HCT116 (cell line): ENCODE data around the gene SLC4A7. TPM values are rescaled to one million over a fixed set of nuclear protein-coding genes. Genes with fewer than 3 reads are reported as not detected.
A peak's percentile ranks its signal among the peaks of the same experiment; 100 is the strongest.

Experiments
- ATAC-seq: fragments of 200-7000 bp; cut with Tn5 transposase; 2 replicates; pipeline ENCODE4 v1.9.1; 2020; ENCODE audit warnings: mild to moderate bottlenecking, moderate library complexity
- BruUV-seq: library from RNA; stranded (reverse); fragments of 400-500 nt; replicated peaks from 2 replicates; lab custom pipeline; 2021; lab: Mats Ljungman, UMichigan
- CTCF ChIA-PET: fragments of 300-600 bp; sonication (Branson Sonifier 250); formaldehyde crosslinking; loops from one replicate; lab custom pipeline; 2021; ENCODE audit warnings: antibody characterized with exemption; lab: Charles Lee
- POLR2A ChIA-PET: fragments of 300-600, 350-600 bp; sonication (Branson Sonifier 250); formaldehyde crosslinking; loops from one replicate; lab custom pipeline; 2021; ENCODE audit warnings: antibody characterized with exemption; lab: Charles Lee
- RAD21 ChIA-PET, 2 experiments: fragments of 300-600 bp; sonication (Branson Sonifier 250); formaldehyde crosslinking; loops; one replicate each; lab custom pipeline; 2023; ENCODE audit warnings: low total read pairs in 2 of 2; ENCODE audit not compliant: uncharacterized antibody in 2 of 2, unreplicated experiment in 2 of 2, low non-redundant PET in 1 of 2; lab: Charles Lee
- DNase-seq: peaks from one replicate; pipeline ENCODE4 v3.0.0-alpha.2; 2010; ENCODE audit warnings: low read depth, low spot score
- H2AFZ ChIP-seq: fragments of 200-600 bp; shearing (Covaris generic), sonication (generic); 2 replicates; pipeline ENCODE4 v1.6.1; 2017; ENCODE audit warnings: low read depth, mixed run types, mixed read lengths, antibody characterized with exemption, low read length; ENCODE audit not compliant: poor library complexity, severe bottlenecking
- H3K27ac ChIP-seq: 2 replicates; pipeline ENCODE4 v1.5.1; 2012; ENCODE audit warnings: low read depth, low read length
- H3K27me3 ChIP-seq: fragments of 200-600 bp; sonication (generic); 2 replicates; pipeline ENCODE4 v1.6.1; 2016; ENCODE audit warnings: mixed run types, low read length, mixed read lengths; ENCODE audit not compliant: insufficient read depth
- H3K36me3 ChIP-seq, 2 experiments: fragments of 200-500 bp in 1 of 2; fragments of 200-600 bp in 1 of 2; sonication (Bioruptor generic) in 1 of 2; sonication (generic) in 1 of 2; 2 replicates each; pipeline versions ENCODE4 v1.5.1 to v1.6.1; 2014 to 2016; ENCODE audit warnings: low read length in 2 of 2, inconsistent platforms in 1 of 2, mixed read lengths in 1 of 2, mixed run types in 1 of 2; ENCODE audit not compliant: insufficient read depth in 2 of 2, control insufficient read depth in 1 of 2
- H3K4me1 ChIP-seq, 2 experiments: fragments of 200-600 bp in 1 of 2; sonication (generic) in 1 of 2; 2 replicates each; pipeline versions ENCODE4 v1.5.1 to v1.6.1; 2012 to 2017; ENCODE audit warnings: low read length in 2 of 2, inconsistent platforms in 1 of 2, mild to moderate bottlenecking in 1 of 2, mixed read lengths in 1 of 2, mixed run types in 1 of 2, moderate library complexity in 1 of 2; ENCODE audit not compliant: insufficient read depth in 2 of 2, control insufficient read depth in 1 of 2
- H3K4me2 ChIP-seq: fragments of 200-600 bp; sonication (generic); 2 replicates; pipeline ENCODE4 v1.6.1; 2017; ENCODE audit warnings: mixed run types, low read length, mixed read lengths
- H3K4me3 ChIP-seq, 2 experiments: fragments of 200-600 bp in 1 of 2; sonication (generic) in 1 of 2; replicated peaks in 1 of 2; 2 replicates each; pipeline ENCODE4 v1.5.1; 2011 to 2016; ENCODE audit warnings: low read length in 2 of 2, control low read depth in 1 of 2, low read depth in 1 of 2, mild to moderate bottlenecking in 1 of 2, mixed read lengths in 1 of 2, mixed run types in 1 of 2
- H3K79me2 ChIP-seq: fragments of 200-600 bp; sonication (generic); 2 replicates; pipeline ENCODE4 v1.6.1; 2017; ENCODE audit warnings: mild to moderate bottlenecking, mixed run types, low read length, moderate library complexity, mixed read lengths; ENCODE audit not compliant: insufficient read depth
- H3K9ac ChIP-seq: fragments of 200-600 bp; sonication (generic); 2 replicates; pipeline ENCODE4 v1.6.1; 2016; ENCODE audit warnings: low read length, mixed read lengths
- H3K9me2 ChIP-seq: fragments of 200-600 bp; sonication (generic), shearing (Covaris generic); 2 replicates; pipeline ENCODE4 v1.6.1; 2017; ENCODE audit warnings: mixed run types, mild to moderate bottlenecking, moderate library complexity; ENCODE audit not compliant: insufficient read depth
- H3K9me3 ChIP-seq, 2 experiments: fragments of 200-500 bp in 1 of 2; fragments of 200-600 bp in 1 of 2; sonication (Bioruptor generic) in 1 of 2; sonication (generic) in 1 of 2; 2 replicates each; pipeline ENCODE4 v1.6.1; 2014 to 2017; ENCODE audit warnings: low read length in 2 of 2, mixed read lengths in 2 of 2, inconsistent platforms in 1 of 2, low read depth in 1 of 2, mild to moderate bottlenecking in 1 of 2, mixed run types in 1 of 2, moderate library complexity in 1 of 2; ENCODE audit not compliant: control insufficient read depth in 1 of 2, insufficient read depth in 1 of 2
- H4K20me1 ChIP-seq: fragments of 200-600 bp; sonication (generic), shearing (Covaris generic); 2 replicates; pipeline ENCODE4 v1.6.1; 2017; ENCODE audit warnings: mixed run types, mild to moderate bottlenecking, moderate library complexity; ENCODE audit not compliant: insufficient read depth
- CBX3 ChIP-seq: IDR thresholded peaks from 2 replicates; pipeline ENCODE4 v1.6.1; 2012; ENCODE audit warnings: low read depth
- CEBPB ChIP-seq: IDR thresholded peaks from 2 replicates; pipeline ENCODE4 v1.6.1; 2012; ENCODE audit warnings: low read depth
- JUND ChIP-seq: IDR thresholded peaks from 2 replicates; pipeline ENCODE4 v1.6.1; 2012
- RAD21 ChIP-seq: IDR thresholded peaks from 2 replicates; pipeline ENCODE4 v1.6.1; 2012; ENCODE audit warnings: low read depth, mild to moderate bottlenecking
- SIN3A ChIP-seq: IDR thresholded peaks from 2 replicates; pipeline ENCODE4 v1.6.1; 2012; ENCODE audit warnings: low read depth
- ZFX ChIP-seq: fragments of 450-650 bp; IDR thresholded peaks from 2 replicates; pipeline ENCODE4 v1.6.1; 2017
- intact Hi-C: fragments of 100-400 bp; cut with micrococcal nuclease; formaldehyde crosslinking; loops from 2 replicates; pipeline ENCODE4 v1.10.0; 2022
- total RNA-seq: library from RNA; stranded (reverse); gene quantifications from one replicate; pipeline ENCODE4 v1.2.1, GENCODE V29; 2021; ENCODE audit not compliant: unreplicated experiment
- TF ChIP-seq, protein P1 (sequence below): IDR thresholded peaks from 2 replicates; pipeline ENCODE4 v1.6.1; 2011; ENCODE audit warnings: mild to moderate bottlenecking, low read length, moderate library complexity; ENCODE audit not compliant: insufficient replicate concordance; ENCODE audit errors: extremely low read depth
- TF ChIP-seq, protein P2 (sequence below), 3 experiments: fragments of 200-600 bp in 1 of 3; sonication (generic) in 1 of 3; IDR thresholded peaks in 2 of 3; conservative IDR thresholded peaks in 1 of 3; 2 replicates each; pipeline ENCODE4 v1.5.1; 2012 to 2017; ENCODE audit warnings: low read depth in 2 of 3, low read length in 2 of 3, antibody characterized with exemption in 1 of 3, borderline replicate concordance in 1 of 3, control low read depth in 1 of 3, mild to moderate bottlenecking in 1 of 3, mixed read lengths in 1 of 3, mixed run types in 1 of 3, moderate library complexity in 1 of 3; ENCODE audit not compliant: insufficient read depth in 1 of 3

SLC4A7 gene
- total RNA-seq, 1 experiment from 2014 or later: 37.6 TPM

DNA sequence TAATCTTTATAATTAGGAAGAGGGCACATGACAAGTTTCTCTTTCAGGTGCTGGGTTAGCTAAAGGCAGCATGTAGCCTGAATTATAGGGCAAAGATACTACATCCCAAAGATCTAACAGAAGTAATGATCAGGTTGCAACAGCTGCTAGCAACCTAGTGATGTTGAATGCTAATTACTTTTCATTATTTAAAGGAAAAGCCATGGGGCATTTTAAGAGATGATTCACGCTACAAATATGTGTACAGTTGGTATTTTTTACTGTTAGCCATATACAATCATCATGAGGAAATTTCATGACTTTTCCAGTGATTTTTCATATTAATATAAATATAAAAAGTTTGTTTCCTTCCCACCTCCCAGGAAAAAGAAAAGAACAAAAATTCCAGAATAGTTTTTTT is 158.0 kb downstream of the SLC4A7 start:
- no peak overlapping the region for H3K4me3 ChIP-seq
- no peaks in the 10 kb centered on the region for H3K36me3 ChIP-seq
- H3K9me3 ChIP-seq: no peaks in the 10 kb centered on the region
- no peak overlapping the region for H3K27ac ChIP-seq
- H3K9me2 ChIP-seq: no peaks in the 10 kb centered on the region
- no peaks in the 10 kb centered on the region for H3K27me3 ChIP-seq
- no peaks in the 10 kb centered on the region for H3K4me1 ChIP-seq
- no peak overlapping the region for H3K9ac ChIP-seq
- TF ChIP-seq CEBPB: no peak
- no peak for TF ChIP-seq ZFX
- TF ChIP-seq SIN3A: no peak
- no peak for TF ChIP-seq JUND
- TF ChIP-seq, protein P1, sequence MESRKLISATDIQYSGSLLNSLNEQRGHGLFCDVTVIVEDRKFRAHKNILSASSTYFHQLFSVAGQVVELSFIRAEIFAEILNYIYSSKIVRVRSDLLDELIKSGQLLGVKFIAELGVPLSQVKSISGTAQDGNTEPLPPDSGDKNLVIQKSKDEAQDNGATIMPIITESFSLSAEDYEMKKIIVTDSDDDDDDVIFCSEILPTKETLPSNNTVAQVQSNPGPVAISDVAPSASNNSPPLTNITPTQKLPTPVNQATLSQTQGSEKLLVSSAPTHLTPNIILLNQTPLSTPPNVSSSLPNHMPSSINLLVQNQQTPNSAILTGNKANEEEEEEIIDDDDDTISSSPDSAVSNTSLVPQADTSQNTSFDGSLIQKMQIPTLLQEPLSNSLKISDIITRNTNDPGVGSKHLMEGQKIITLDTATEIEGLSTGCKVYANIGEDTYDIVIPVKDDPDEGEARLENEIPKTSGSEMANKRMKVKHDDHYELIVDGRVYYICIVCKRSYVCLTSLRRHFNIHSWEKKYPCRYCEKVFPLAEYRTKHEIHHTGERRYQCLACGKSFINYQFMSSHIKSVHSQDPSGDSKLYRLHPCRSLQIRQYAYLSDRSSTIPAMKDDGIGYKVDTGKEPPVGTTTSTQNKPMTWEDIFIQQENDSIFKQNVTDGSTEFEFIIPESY: no peak
- TF ChIP-seq RAD21: no peak
- H4K20me1 ChIP-seq: no peaks in the 10 kb centered on the region
- no peak overlapping the region for H3K4me2 ChIP-seq
- intact Hi-C loops: no loop called here
- no peak for ATAC-seq
- H2AFZ ChIP-seq: no peak overlapping the region
- ChIA-PET CTCF (no interaction called here), RAD21 (no interaction called here), POLR2A (no interaction called here)
- BruUV-seq: no TSS peak
- no peaks in the 10 kb centered on the region for H3K79me2 ChIP-seq
- no peak for DNase-seq

DNA sequence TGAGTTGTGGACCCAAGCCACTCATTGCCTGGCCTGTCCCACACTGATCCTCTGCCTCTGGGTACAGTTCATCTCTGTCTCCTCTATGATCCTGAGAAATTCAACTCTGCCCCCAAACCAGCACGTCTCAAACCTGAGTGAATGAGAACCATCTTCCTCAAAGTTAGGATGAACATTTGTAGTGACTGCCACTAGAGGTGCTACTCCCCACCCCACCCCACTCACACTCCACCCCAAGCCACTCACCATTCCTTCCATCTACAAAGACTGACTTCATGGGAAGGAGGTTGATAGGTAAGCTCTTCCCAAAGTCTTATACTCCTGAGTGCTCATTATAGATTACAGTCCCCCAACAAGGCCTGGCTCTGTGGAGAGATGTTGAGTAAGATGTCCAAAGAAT is 158.8 kb downstream of the SLC4A7 start:
- no TSS peak for BruUV-seq

More for the DNA sequence above, 158.8 kb downstream of the SLC4A7 start:
- H3K27me3 ChIP-seq: no peaks in the 10 kb centered on the region
- DNase-seq: no peak
- ChIA-PET CTCF (no interaction called here), POLR2A (no interaction called here), RAD21 (no interaction called here)
- no peak overlapping the region for H2AFZ ChIP-seq
- H4K20me1 ChIP-seq: no peaks in the 10 kb centered on the region
- H3K79me2 ChIP-seq: no peaks in the 10 kb centered on the region
- H3K4me2 ChIP-seq: no peak overlapping the region
- H3K36me3 ChIP-seq: no peaks in the 10 kb centered on the region
- no peaks in the 10 kb centered on the region for H3K4me1 ChIP-seq
- intact Hi-C loops: no loop called here
- no peaks in the 10 kb centered on the region for H3K9me2 ChIP-seq
- ATAC-seq: peak; percentile 85
- no peaks in the 10 kb centered on the region for H3K9me3 ChIP-seq
- H3K4me3 ChIP-seq: no peak overlapping the region
- TF ChIP-seq CBX3: no peak
- TF ChIP-seq, protein P2, sequence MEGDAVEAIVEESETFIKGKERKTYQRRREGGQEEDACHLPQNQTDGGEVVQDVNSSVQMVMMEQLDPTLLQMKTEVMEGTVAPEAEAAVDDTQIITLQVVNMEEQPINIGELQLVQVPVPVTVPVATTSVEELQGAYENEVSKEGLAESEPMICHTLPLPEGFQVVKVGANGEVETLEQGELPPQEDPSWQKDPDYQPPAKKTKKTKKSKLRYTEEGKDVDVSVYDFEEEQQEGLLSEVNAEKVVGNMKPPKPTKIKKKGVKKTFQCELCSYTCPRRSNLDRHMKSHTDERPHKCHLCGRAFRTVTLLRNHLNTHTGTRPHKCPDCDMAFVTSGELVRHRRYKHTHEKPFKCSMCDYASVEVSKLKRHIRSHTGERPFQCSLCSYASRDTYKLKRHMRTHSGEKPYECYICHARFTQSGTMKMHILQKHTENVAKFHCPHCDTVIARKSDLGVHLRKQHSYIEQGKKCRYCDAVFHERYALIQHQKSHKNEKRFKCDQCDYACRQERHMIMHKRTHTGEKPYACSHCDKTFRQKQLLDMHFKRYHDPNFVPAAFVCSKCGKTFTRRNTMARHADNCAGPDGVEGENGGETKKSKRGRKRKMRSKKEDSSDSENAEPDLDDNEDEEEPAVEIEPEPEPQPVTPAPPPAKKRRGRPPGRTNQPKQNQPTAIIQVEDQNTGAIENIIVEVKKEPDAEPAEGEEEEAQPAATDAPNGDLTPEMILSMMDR (IDR thresholded peaks at IDR 0.05 in 2 of 3, conservative IDR thresholded peaks at IDR 0.05 in 1 of 3; ENCODE audit: borderline replicate concordance in 1 of 3, insufficient read depth in 1 of 3, low read depth in 2 of 3, low read length in 2 of 3): peak in 2 of 3 experiments; percentile 29 to 44; a peak in 3 of 6 replicates
- H3K9ac ChIP-seq: no peak overlapping the region
- no peak overlapping the region for H3K27ac ChIP-seq
